ENCODE data around the gene ADAMTS18.
A peak's percentile ranks its signal among the peaks of the same experiment; 100 is the strongest.

ADAMTS18 gene

DNA sequence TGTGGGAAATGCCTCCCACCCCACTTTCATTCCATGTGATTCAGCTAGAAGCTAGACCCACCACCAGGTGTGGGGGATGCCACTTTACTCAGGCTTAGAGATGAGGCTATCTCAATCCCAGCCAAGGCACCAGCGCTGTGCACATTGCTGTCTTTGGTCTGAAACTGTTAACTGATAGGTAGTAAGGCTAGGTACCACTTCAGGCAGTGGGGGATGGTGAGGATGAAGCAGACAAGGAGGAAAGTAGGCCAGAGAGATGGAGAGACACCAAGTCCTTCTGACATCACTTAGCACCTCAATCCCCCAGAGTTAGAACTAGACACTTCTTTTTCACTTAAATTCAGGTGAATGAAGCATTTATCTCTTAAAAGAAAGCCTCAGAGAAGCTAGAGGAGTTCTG, 35.8 kb downstream of the ADAMTS18 start:
- no peak for DNase-seq (ENCODE audit: low read depth)
- TF ChIP-seq, protein P1, sequence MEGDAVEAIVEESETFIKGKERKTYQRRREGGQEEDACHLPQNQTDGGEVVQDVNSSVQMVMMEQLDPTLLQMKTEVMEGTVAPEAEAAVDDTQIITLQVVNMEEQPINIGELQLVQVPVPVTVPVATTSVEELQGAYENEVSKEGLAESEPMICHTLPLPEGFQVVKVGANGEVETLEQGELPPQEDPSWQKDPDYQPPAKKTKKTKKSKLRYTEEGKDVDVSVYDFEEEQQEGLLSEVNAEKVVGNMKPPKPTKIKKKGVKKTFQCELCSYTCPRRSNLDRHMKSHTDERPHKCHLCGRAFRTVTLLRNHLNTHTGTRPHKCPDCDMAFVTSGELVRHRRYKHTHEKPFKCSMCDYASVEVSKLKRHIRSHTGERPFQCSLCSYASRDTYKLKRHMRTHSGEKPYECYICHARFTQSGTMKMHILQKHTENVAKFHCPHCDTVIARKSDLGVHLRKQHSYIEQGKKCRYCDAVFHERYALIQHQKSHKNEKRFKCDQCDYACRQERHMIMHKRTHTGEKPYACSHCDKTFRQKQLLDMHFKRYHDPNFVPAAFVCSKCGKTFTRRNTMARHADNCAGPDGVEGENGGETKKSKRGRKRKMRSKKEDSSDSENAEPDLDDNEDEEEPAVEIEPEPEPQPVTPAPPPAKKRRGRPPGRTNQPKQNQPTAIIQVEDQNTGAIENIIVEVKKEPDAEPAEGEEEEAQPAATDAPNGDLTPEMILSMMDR (IDR thresholded peaks at IDR 0.05; ENCODE audit: control insufficient read depth, extremely low read depth, insufficient read depth) = no peak
- H3K4me3 ChIP-seq (ENCODE audit: low read depth, low read length) = no peak overlapping the region

DNA sequence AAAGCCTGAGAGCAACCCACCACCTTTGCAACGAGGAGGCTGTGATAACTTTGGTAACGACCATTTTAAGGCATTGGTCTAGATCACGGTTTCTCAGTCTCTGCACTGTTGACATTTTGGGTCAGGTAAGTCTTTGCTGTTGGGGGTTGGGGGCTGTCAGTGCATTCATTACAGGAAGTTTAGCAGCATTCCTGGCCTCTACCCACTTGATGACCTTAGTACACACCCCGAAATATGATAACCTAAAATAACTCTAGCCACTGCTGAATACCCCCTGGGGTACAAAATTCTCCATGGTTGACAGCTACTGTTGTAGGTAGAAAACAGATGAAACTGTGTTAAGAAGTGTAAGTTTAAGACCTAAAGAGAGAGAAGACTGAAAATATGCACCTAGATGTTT, 36.3 kb downstream of the ADAMTS18 start:
- H3K4me3 ChIP-seq (ENCODE audit: low read depth, low read length) = no peak overlapping the region
- TF ChIP-seq, protein P1 (IDR thresholded peaks at IDR 0.05; ENCODE audit: control insufficient read depth, extremely low read depth, insufficient read depth) = no peak
- DNase-seq (ENCODE audit: low read depth) = no peak

- no peak for DNase-seq (ENCODE audit: low read depth)
- TF ChIP-seq, protein P1 (IDR thresholded peaks at IDR 0.05; ENCODE audit: control insufficient read depth, extremely low read depth, insufficient read depth) = no peak
These were observed 38.4 kb downstream of the ADAMTS18 start for GRCh38 chr16:77396461-77396860.

GRCh38 chr16:77394699-77395098, 40.1 kb downstream of the ADAMTS18 start:
- TF ChIP-seq, protein P1 (IDR thresholded peaks at IDR 0.05; ENCODE audit: control insufficient read depth, extremely low read depth, insufficient read depth) = no peak
- DNase-seq (ENCODE audit: low read depth) = no peak
- no peak overlapping the region for H3K4me3 ChIP-seq (ENCODE audit: low read depth, low read length)

More at GRCh38 chr16:77396461-77396860, 38.4 kb downstream of the ADAMTS18 start:
- no peak overlapping the region for H3K4me3 ChIP-seq (ENCODE audit: low read depth, low read length)

GRCh38 chr16:77393955-77394354, 40.9 kb downstream of the ADAMTS18 start:
- no peak overlapping the region for H3K4me3 ChIP-seq (ENCODE audit: low read depth, low read length)
- TF ChIP-seq, protein P1 (IDR thresholded peaks at IDR 0.05; ENCODE audit: control insufficient read depth, extremely low read depth, insufficient read depth) = no peak
- no peak for DNase-seq (ENCODE audit: low read depth)

GRCh38 chr16:77387815-77388209, 47.0 kb downstream of the ADAMTS18 start:
- DNase-seq (ENCODE audit: low read depth) = peak; percentile 30

More at GRCh38 chr16:77387815-77388209, 47.0 kb downstream of the ADAMTS18 start:
- H3K4me3 ChIP-seq (ENCODE audit: low read depth, low read length) = no peak overlapping the region
- TF ChIP-seq, protein P1 (IDR thresholded peaks at IDR 0.05; ENCODE audit: control insufficient read depth, extremely low read depth, insufficient read depth) = no peak

All from LNCaP clone FGC (cell line).